SW 1271 (cell line): Measurements from ENCODE around the gene LIMS2.

ENCODE experiments used
- DNase-seq, 2 experiments: peaks; one replicate each; lab custom pipeline; 2025; lab: John Stamatoyannopoulos, UW

LIMS2 gene

DNA sequence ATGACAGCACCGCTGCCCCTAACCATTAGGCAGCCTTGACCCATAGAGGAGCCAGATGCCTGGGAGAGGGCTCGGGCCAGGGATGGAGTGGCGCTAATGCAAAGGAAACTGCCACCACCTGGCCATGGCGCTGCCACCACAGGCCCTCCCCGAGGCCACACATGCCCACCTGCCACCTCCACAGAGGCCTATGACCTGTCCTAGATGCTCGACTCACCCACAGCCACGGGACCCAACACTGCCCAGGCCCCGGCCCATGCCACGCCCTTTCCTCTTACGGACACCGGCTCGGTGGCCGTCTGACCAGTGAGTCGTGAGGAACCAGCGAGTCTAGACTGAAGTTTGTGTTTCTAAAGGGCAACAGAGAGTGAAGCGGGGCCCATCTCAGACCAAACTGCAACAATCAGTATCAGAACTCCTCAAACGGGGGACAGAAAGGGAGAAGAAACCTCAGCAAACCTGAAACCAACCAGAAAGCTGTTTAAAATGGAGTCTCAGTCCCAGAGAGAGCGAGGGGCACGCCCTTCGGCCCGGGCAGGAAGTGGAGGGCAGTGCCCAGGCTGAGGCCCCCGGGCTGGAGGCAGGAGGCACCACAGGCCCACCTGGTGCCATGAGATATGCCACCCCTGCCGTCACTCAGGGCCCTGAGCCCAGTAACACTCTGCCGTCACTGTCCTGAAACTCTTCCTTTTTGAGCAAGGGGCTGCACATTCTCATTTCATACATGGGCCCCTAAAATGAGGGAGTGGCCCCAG is 28.7 kb downstream of the LIMS2 start:
- no peak for DNase-seq

DNA sequence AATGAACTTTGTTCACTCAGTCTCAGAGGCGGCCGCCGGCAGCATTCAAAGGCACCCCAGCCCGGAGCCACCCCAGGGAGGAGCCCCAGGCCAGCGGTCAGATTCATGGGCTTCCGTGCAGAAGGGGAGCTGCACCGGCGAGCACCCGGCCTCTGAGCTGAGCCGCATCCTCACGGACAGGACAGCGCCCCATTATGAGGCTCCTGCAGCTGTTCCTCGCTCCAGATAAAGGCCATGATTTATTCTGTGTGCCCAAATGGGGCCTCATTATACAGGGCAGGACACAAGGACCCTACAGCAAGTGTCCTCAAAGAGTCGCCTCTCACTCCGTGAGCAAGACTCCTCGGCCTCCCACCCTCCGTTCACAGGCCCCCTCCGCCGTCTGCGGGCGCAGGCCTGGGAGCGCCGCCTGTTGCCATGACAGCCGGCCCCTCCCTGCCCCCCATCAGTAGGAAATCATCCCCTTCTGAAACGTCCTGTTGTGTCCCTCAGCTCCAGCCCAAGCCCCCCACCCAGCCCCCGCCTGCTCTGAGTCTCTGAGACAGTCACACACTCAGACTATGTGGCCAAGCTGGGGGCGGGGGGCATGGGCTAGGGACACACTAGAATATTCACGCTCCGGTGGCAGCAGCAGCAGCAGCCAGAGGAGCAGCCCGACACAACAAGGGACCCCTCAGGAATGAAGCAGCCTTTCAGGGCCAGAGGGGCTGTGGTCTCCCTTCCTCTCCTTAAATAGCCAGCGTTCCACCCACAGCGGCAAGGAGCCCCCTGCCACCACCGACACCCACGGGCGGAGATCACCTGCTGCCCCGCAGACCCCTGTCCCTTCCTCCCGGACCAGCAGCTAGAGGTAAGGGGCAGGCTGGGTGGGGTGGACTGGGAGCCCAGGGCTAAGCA is 29.7 kb downstream of the LIMS2 start, which contains the start of gene GPR17:
Gene GPR17, plus strand, starts transcription at position 759 of the 897 bp plus-strand sequence. CDS start 4,583 bp downstream, outside the sequence.
- no peak for DNase-seq

DNA sequence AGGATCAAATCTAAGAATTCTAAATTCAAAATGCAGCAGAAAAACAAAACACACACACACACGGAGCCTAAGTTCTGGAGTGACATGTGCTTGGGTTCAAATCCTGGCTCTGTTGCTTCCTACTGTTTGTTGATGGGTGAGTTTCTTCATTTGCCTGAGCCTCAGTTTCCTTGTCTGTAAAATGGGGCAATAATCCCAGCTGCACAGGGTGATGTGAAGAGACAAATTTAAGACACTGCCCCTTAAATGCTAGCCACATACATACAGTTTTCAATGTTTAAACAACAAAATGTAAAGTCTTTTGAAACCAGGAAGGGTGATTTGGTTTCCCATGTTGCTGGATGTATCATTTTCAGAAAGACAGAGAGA is 30.3 kb downstream of the LIMS2 start:
- DNase-seq = no peak

DNA sequence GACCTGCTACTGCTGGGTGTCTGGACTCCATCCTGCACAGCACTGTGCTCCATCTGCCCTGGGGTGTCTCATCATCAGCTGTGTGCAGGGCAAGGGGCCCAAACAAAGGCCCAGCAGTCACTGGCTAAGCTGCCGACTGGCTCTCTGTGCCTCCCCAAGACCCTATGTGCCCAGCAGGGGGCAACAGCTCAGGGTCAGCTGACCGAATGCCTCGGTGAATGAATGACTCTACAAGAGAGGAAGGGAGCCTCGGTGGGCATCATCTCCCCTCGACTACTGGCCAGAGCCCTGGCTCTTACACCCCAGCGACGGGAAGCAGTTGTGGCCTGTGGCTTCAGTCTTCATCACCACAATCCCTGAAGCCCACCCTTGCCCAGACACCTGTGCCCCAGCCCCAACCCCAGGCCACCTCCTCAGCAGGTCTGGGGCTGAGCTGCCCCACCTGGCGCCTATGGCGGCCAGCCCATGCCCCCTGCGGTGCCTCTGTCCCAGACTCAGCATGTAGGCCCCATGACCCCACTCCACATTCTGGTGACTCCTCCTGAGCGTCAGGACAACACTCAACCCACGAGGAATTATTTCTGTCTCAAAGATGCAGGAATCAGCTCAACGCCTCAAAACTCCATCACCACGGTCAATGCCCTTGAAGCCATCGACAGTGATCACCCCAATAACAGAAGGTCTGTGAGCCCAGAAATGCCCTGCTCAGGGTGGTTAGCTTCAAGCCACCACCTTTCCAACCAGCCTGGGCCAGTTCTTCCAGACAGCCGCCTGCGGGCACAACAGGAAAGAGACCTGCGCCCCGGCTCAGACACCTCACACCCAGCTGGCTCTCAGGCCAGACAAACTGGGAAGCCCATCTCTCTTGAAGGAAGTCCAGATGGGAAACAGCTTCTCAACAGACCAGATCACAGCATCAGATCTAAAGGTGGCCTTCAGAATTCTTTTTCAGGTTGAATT is 31.0 kb downstream of the LIMS2 start:
- no peak for DNase-seq

DNA sequence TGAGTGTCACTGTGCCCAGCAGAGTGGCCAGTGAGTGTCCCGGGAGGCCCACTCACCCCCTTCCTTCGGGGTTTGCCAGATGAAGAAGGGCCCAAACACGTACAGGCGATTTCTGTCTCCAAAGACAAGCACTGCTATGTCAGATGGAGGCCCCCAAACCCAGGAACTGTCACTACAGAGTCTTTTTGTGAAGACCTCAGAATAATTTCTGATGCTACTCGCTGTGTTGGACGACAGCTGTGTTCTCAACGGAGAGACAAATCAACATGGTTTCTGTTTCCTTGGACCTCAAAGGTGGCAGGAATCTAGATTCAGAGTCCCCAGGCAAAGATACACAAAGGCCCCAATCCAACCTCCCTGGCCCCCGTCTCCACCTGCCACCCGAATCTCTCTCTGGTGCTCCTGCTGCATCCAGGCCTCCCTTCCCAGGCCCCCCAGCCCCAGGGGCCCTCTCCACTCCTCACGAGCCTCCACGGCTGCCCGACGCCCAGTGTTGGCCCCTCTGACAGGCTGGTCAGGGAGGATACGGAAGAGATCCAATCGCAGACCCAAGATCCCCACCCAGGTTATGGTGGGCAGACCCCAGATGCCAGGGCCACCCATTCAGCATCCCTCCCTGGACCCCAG is 31.8 kb downstream of the LIMS2 start:
- DNase-seq = no peak

DNA sequence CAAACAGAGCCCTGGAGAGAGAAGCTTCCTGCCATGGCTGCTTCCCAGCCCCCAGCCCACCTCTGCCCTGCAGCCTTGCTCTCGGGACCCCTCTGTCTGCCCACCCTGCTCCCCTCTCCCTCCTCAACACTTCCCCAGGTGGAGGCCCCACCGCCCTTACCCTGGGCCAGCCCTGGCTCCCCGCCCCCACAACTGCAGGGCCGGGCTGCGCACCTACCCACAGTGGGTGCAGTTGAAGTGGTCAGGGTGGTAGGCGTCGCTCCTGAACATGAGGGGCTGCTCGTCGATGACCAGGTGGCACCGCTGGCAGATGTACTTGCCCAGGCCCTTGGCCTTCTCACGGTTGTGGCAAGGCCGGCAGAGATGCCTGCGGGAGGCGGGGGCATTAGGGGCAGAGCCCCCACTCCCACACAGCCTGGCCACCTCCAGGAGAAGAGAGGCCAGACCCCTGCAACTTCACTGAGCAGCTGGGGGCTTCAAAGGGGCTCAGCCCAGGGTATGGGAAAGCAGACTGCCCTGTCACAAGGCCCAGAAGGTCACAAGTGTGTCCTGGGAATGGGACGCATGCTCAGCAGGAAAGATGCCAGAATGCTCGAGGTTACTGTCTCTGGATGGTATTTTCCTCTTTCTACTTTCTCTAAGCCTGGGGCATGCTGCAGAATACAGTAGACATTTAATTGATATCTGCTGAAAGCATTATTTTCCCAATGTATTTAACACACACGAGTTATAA is 32.5 kb downstream of the LIMS2 start:
- no peak for DNase-seq

DNA sequence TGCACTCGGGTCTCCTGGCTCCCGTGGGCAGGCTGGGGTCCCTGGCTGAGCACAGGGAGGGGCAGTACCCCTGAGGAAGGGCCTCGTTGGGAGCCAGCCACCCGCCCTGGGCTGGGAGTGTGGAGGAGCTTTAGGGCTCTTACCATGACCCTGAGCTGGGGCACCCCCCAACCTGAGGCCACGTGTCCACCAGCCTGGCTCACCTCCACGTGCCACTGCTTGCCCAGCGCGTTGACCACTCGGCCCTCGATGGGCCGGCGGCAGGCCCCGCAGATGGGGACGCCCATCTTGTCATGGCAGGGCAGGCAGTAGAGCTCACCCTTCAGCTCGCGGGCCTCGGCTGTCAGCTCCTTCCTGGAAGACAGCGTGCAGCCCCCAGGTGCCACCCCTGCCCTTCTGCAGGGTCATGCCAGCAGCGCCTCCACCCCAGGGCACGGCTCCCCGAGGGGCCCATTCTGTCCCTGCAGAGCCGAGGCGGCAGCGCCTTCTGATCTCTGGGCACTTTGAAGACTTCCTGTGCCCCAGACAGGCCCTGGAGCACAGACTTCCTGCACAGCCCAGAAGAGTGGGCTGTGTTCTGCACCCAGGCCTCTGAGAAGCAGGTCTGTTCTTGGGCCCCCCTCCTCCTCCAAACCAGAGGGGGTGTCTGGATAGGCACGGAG is 33.4 kb downstream of the LIMS2 start:
- DNase-seq = no peak

DNA sequence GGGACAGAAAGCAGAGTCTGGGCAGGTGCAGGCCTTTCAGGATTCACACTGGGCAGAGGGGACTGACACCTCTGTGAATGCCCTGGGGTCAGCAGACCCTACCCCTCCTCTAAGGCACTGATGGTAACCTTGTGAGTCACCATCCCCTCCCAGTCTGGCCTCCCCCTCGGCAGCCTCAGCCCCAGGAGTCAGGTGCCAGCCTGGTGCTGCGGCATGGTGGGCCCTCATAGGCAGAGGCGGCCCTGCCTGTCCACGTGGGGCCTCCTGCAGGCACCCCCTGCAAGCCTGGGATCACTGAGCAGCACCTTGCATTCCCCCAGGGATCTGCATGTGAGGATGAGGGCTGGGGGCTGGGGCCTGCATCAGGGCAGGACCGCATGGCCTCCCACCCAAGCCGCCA is 34.2 kb downstream of the LIMS2 start:
- no peak for DNase-seq

DNA sequence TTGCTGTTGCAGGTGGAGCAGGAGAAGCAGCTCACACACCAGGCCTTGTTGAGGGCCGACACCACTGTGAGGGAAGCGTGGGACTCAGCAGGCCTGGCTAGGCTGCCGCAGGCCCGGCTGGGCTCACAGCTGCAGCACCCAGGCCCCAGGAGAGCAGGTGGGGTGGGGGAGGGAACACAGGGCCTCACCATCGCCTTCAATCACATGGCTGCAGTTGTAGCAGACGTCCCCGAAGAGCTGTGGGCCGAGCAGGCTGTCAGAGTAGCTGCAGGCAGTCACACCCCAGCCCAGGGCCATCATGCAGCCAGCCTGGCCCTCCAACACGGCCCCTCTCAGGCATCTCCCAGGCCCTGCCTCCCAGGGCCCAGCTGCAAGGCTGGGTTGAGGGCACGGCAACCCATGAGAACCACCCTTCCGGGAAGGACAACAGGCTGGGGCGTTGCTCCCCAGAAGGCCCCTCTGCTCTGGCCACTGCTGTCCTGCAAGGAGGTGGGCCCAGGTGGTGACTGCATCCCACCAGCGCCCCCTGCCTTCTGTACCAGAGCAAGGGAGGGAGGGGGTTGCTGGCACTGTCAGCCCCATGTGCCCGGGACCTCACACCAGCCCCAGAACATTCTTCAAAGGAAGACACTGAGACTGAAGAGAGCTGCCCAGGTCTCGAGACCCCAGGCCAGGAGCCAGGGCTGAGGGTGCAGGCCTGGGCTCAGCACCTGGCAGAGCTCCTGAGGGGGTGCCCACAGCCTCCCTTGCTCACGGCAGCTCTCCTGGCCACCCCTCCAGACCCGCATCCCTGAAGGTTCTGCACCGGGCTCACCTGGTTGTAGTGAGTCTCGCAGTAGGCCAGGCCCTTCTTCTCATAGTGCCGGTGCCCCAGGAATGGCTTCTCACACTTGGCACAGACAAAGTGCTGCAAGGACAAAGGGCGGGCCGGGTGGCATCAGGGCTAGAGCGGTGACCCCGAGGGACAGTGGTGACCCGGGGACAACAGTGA is 35.0 kb downstream of the LIMS2 start:
- no peak for DNase-seq

DNA sequence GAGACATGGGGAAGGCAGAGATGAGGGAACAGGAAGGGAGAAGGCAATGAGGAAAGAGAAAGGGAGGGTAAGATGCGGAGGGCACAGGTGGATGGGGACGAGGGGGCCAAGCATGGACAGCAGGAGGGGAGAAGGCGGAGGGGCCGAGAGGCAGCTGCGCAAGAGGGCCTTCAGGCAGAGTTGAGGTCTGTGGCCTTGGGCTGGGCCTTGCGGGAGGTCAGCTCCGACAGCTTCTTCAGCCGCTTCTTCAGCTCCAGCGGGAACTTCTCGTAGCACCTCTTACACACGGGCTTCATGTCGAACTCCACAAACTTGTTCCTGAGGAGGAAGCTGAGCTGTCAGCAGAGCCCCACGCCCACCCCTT is 36.2 kb downstream of the LIMS2 start:
- no peak for DNase-seq

DNA sequence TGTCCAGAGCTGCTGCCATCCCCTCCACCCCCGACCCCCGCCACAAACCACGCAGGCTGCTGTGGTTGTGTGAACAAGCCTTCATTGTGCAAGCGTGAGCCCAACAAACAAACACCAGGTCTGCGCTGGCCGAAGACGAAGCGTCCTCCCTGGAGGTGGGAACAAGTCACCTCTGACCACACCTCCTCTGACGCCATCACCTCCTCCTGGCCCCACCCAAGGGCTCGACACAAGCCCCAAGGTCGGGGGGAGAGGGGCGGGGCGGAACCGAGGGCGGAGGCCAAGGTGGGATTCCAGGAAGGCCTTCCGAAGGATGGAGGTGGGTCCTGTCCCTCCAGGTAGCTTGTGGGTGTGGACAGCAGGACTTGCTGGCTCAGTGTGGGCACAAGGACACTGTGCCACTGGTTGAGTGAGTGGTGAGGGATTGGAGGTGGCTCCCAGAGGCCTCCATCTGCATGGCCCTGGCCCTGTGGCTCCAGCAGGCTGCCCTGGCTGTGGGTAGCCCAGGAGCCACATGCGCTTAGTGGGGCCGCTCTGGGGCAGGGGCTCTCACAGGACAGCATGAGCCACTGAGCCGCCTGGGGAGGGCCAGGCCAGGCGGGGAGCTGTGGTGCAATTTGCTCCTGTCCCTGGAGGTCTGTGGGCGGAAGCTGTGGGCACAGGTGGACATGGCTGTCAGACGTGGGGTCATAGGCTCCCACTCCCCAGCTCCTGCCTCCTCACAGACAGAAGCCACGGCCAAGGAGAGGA is 36.8 kb downstream of the LIMS2 start:
- DNase-seq = no peak

DNA sequence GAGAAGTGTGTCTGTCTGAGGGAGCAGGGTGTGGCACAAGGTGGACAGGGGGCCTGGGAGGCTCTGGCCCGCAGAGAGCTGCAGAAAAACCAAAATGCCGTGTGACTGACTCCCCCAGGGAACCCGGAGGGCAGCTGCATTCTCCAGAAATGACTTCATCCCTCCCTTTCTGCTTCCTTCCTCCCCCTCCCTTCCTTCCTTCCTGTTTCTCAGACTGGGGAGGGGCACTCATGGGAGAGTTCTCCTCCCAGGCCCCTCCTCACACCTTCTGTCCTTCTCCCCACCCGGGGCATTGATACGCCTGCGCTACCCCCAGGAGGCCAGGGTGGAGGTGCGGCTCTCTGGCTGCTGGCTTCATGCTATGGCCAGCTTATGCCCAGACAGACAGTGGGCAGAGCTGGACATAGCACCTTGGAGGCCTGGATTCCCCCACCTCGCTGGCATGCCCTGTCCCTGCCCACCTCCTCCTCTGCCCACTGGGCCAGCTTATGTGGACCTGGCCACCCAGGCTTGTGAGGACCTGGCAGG is 37.5 kb downstream of the LIMS2 start:
- DNase-seq = peak; percentile 43 to 52

DNA sequence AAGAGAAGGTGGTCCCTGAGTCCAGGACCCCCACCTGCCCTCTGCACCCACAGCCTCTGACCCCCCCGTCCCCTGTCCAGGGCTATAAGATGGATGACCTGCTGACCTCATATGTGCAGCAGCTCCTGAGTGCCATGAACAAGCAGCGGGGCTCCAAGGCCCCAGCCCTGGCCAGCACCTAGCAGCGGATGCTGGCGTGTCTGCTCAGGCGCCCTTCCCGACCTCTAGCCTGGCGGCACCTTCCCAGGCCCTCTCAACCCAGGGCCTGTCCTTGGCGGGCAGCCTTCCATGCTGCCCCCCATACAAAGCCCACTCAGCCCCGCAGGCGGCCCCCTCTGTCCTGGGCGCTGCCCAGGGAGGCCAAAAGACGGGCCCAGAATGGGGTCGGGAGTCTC is 38.1 kb downstream of the LIMS2 start:
- DNase-seq = no peak

DNA sequence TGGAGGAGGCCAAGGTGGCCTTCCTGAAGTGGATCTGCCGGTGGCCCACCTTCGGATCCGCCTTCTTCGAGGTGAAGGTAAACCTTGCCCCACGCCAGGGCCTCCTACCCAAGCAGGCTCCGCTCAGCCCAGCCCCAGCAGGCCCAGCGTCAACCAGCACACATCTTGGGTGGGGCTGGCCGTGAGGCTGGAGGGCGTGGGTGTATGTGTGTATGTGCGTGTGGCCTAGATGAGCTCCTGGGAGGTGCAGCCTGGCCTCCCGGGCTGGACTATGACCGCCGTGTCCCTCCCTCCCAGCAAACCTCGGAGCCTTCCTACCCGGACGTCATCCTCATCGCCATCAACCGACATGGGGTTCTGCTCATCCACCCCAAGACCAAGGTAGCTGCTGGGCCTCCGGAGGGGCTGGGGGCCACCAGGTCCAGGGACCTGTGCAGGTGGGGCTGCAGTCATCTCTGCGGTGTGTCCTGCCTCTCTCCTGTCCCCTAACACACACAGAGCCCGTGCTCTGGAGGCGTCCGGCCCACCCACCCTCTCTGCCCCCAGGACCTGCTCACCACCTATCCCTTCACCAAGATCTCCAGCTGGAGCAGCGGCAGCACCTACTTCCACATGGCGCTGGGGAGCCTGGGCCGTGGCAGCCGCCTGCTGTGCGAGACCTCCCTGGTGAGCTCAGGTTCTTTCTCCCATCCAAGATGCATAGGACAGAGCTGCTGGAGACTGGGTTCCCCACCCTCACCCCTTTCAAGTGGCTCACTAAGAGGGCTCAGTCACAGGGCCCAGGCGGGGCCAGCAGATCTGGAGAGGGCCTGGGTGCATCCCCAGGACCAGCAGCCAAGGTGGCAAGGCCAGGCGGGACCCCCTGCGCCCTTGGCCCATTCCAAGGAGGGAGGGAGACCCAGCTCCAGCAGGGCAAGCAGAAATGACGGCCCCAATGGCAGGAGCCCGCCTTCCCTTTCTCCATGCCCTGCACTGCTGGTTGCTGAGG is 38.8 kb downstream of the LIMS2 start:
- DNase-seq = no peak

DNA sequence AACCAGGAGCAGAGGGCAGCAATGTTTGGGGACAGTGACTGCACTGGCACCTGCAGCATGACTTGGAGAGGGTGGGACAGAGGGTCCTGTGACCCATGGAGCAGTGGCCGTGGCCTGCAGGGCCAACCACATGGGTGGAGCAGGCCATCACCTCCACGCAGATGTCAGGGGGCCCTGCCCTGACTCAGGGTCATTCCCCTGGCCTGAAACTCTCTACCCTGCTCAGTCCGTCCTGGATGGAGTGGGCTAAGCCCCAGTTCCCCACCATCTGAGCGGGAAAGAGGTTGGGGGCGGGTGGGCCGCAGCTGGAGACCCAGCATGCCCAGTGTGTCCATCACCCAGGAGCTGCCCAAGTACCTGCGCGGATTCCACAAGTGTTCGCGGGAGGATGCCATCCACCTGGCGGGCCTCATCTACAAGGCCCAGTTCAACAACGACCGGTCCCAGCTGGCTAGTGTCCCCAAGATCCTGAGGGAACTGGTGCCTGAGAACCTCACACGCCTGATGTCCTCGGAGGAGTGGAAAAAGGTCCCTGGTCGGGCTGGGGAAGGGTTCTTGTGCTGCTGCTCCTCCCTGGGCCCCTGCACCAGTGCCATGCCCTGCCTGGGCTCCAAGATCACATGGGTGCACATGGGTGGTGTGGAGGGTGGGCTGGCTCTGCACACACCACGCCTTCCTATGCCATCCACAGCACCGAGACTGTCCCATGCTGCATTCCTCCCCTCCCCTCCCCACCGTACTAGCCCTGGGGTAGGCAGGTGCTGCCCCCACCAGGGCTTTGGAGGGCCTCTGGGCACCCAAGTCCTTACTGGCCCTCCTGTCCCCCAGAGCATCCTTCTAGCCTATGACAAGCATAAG is 39.7 kb downstream of the LIMS2 start:
- DNase-seq = no peak
